ENCODE results near the gene NBR1. TPM values are rescaled to one million over a fixed set of nuclear protein-coding genes. Genes with fewer than 3 reads are reported as not detected.
"Not testable (repeated sequence)": the region's sequence is repeated elsewhere in the genome, so short reads cannot be mapped to it uniquely, and the experiment has no call there.

The NBR1 gene
- total and polyA plus RNA-seq, 2 experiments from 2014 or later: 45.5 to 62.8 TPM

DNA sequence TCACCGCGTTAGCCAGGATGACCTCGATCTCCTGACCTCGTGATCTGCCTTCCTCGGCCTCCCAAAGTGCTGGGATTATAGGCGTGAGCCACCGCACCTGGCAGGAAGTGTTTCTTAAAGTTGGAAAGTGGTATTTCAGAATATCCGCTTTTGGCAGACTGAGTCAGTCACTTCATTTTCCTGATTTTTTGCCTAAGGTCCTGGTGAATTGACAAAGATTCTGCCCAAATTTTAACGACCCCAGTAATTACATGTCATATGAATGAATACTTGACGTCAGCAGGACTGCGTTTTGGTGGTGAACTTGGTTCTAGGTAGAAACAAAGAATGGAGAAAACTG, 41.4 kb upstream of the NBR1 start:
- no peaks in the 10 kb centered on the region for H3K9me3 ChIP-seq (ENCODE audit: low read depth)
- no peak for DNase-seq (ENCODE audit: low read depth in 1 of 2, low spot score in 1 of 2)
- H3K27ac ChIP-seq: no peak overlapping the region
- H3K36me3 ChIP-seq: no peaks in the 10 kb centered on the region
- no peak overlapping the region for H3K4me3 ChIP-seq
- no peaks in the 10 kb centered on the region for H3K27me3 ChIP-seq
- no peaks in the 10 kb centered on the region for H3K4me1 ChIP-seq (ENCODE audit: low read depth)
- TF ChIP-seq, protein P1, sequence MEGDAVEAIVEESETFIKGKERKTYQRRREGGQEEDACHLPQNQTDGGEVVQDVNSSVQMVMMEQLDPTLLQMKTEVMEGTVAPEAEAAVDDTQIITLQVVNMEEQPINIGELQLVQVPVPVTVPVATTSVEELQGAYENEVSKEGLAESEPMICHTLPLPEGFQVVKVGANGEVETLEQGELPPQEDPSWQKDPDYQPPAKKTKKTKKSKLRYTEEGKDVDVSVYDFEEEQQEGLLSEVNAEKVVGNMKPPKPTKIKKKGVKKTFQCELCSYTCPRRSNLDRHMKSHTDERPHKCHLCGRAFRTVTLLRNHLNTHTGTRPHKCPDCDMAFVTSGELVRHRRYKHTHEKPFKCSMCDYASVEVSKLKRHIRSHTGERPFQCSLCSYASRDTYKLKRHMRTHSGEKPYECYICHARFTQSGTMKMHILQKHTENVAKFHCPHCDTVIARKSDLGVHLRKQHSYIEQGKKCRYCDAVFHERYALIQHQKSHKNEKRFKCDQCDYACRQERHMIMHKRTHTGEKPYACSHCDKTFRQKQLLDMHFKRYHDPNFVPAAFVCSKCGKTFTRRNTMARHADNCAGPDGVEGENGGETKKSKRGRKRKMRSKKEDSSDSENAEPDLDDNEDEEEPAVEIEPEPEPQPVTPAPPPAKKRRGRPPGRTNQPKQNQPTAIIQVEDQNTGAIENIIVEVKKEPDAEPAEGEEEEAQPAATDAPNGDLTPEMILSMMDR (IDR thresholded peaks at IDR 0.05; ENCODE audit: low read depth, low read length): no peak

DNA sequence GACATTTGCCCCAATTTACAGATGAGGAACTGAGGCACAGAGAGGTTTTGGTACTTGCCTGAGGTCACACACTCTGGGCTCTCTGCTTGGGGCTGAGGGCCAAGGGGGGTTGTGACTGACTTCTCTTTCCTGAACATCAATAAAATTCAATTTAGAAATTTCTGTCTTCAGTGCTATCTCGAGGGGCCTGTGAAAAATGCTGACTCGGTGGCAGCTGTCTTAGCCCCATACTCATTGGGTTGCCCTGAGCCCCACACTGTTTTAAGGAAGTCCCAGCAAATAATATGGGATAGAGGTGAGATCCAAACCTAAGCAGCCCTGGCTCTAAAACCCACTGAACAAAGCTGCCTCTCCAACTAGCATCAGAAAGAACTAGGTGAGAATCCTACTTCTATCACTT, 38.9 kb upstream of the NBR1 start:
- Histone ChIP-seq H3K4me3 (no peak overlapping the region), H3K27me3 (no peaks in the 10 kb centered on the region), H3K9me3 (ENCODE audit: low read depth) (no peaks in the 10 kb centered on the region), H3K4me1 (ENCODE audit: low read depth) (no peaks in the 10 kb centered on the region), H3K27ac (no peak overlapping the region), H3K36me3 (no peaks in the 10 kb centered on the region)
- TF ChIP-seq, protein P1 (IDR thresholded peaks at IDR 0.05; ENCODE audit: low read depth, low read length): no peak
- no peak for DNase-seq (ENCODE audit: low read depth in 1 of 2, low spot score in 1 of 2)

DNA sequence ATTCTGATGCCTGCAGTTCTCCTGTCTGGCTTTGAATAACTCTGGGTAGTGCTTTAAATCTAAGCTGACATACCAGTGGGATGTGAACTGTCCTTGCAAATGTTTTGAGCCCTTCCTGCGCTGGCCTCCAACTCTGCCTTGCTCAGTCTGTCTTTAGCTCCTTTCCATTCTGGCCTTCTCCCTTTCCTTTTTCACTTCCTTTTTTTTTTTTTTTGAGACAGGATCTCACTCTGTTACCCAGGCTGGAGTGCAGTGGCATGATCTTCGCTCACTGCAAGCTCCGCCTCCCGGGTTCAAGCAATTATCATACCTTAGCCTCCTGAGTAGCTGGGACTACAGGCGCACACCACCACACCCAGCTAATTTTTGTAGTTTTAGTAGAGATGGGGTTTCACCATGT, 37.6 kb upstream of the NBR1 start:
- not testable (repeated sequence) for DNase-seq (ENCODE audit: low read depth in 1 of 2, low spot score in 1 of 2); H3K9me3 ChIP-seq (ENCODE audit: low read depth); H3K4me1 ChIP-seq (ENCODE audit: low read depth); H3K27me3 ChIP-seq; H3K36me3 ChIP-seq; H3K4me3 ChIP-seq; H3K27ac ChIP-seq

DNA sequence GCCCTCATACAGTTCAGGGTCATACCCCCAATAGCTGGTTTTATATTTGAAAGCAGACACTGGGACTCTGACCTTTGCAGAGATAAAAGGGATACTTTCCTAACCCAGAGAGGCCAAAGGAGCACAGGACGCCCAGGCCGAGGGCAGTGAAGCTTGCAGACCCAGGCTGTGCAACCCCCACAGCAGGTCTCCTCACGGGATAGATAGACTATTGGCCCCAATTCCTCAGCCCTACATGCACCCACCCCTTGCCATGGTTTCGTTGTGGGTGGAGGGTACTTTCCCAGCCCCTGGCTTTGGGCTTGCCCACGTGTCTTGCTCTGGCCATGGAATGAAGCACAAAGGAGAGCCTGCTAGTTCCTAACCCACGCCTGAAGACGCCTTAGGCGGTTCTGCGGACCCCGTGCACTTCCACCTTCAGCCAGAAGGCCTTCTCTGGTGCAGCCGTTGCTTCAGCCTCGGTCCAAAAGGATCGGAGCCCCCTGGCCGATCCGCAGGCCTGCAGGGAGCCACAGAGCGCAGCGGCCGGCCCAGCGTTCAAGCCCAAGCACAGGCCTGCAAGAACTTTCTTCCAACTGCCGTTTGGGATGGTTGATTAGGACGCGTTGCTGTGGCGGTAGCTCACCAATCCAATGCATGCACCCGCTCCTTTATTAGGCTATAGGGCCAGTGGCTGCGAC, 36.1 kb upstream of the NBR1 start:
- Histone ChIP-seq H3K27me3 (no peaks in the 10 kb centered on the region), H3K27ac (no peak overlapping the region), H3K4me1 (ENCODE audit: low read depth) (no peaks in the 10 kb centered on the region), H3K9me3 (ENCODE audit: low read depth) (no peaks in the 10 kb centered on the region), H3K36me3 (no peaks in the 10 kb centered on the region), H3K4me3 (no peak overlapping the region)
- TF ChIP-seq, protein P1 (IDR thresholded peaks at IDR 0.05; ENCODE audit: low read depth, low read length): no peak
- no peak for DNase-seq (ENCODE audit: low read depth in 1 of 2, low spot score in 1 of 2)

DNA sequence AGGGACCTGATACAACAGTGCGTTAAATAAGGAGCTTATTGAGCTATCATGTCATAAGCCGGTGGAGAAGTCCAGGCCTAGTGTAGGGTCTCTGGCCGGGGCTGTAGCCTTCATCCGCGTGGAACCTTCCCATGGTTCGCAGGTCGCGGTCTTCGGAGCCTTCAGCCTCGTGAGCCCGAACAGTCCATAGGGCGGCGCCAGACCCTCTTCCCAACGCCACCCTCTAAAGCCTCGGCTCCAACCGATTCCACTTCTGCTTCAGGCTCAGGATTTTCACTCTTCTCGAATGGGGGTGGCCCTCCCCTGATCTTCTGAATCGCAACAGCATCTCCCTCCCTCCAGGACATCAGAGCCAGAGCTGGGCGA, 35.6 kb upstream of the NBR1 start:
- Histone ChIP-seq H3K27ac (no peak overlapping the region), H3K4me3 (no peak overlapping the region), H3K4me1 (ENCODE audit: low read depth) (no peaks in the 10 kb centered on the region), H3K36me3 (no peaks in the 10 kb centered on the region), H3K27me3 (no peaks in the 10 kb centered on the region), H3K9me3 (ENCODE audit: low read depth) (no peaks in the 10 kb centered on the region)
- TF ChIP-seq, protein P1 (IDR thresholded peaks at IDR 0.05; ENCODE audit: low read depth, low read length): no peak
- DNase-seq (ENCODE audit: low read depth in 1 of 2, low spot score in 1 of 2): no peak

DNA sequence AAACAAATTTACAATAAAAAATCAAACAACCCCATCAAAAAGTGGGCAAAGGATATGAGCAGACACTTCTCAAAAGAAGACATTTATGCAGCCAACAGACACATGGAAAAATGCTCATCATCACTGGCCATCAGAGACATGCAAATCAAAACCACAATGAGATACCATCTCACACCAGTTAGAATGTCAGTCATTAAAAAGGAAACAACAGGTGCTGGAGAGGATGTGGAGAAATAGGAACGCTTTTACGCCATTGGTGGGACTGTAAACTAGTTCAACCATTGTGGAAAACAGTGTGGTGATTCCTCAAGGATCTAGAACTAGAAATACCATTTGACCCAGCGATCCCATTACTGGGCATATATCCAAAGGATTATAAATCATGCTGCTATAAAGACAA, 34.4 kb upstream of the NBR1 start:
- not testable (repeated sequence) for H3K4me3 ChIP-seq; H3K9me3 ChIP-seq (ENCODE audit: low read depth); H3K36me3 ChIP-seq; H3K27ac ChIP-seq; H3K27me3 ChIP-seq; H3K4me1 ChIP-seq (ENCODE audit: low read depth); DNase-seq (ENCODE audit: low read depth in 1 of 2, low spot score in 1 of 2)

DNA sequence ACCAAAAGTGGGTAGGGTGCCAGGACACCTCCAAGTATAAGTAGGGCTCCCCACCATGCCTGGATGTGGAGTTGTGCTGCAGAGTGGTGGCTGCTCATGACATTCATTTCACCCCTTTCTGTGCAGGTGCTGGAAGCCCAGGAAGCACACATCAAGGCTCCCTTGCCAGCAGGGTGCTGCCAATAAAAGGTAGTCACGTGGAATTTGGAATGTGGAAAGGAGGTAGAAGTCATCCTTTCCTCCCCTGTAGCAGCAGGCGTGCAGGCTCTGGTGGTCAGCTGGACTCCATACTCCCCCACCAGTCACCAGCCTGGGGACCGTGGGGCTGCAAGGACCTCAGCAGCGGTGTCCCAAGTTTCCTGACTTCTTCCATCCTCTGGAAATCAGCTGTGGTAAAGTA, 32.5 kb upstream of the NBR1 start:
- H3K36me3 ChIP-seq; H3K27me3 ChIP-seq; H3K27ac ChIP-seq; H3K4me1 ChIP-seq (ENCODE audit: low read depth); H3K4me3 ChIP-seq; DNase-seq (ENCODE audit: low read depth in 1 of 2, low spot score in 1 of 2); H3K9me3 ChIP-seq (ENCODE audit: low read depth): not testable (repeated sequence)
